K562 (cell line): ENCODE data around the gene HSPA6. TPM values are rescaled to one million over a fixed set of nuclear protein-coding genes. Genes with fewer than 3 reads are reported as not detected.

Experiments
- CBX2 ChIP-seq: fragments of 200-600 bp; sonication (generic); IDR thresholded peaks from one replicate; pipeline ENCODE4 v1.6.1; 2012; ENCODE audit warnings: mild to moderate bottlenecking, low read length, inconsistent platforms; ENCODE audit not compliant: insufficient read depth, poor library complexity, severe bottlenecking
- DPF2 ChIP-seq: fragments of 450-650 bp; IDR thresholded peaks from 2 replicates; pipeline ENCODE4 v1.6.1; 2016
- E2F4 ChIP-seq: sonication (generic); formaldehyde crosslinking; IDR thresholded peaks from 2 replicates; pipeline ENCODE4 v1.8.0; 2022; ENCODE audit warnings: mild to moderate bottlenecking, low read depth, missing genetic modification reagents
- FOXM1 ChIP-seq, 2 experiments: fragments of 450-650 bp in 1 of 2; sonication (generic) in 1 of 2; formaldehyde crosslinking in 1 of 2; IDR thresholded peaks; 2 replicates each; pipeline versions ENCODE4 v1.6.1 to v1.9.0; 2017 to 2022; ENCODE audit warnings: low read depth in 2 of 2, mild to moderate bottlenecking in 2 of 2, missing genetic modification reagents in 1 of 2, moderate library complexity in 1 of 2
- GATA2 ChIP-seq: sonication (generic); formaldehyde crosslinking; IDR thresholded peaks from 2 replicates; pipeline ENCODE4 v1.4.0; 2020; ENCODE audit warnings: mild to moderate bottlenecking, missing genetic modification reagents
- JUND ChIP-seq, 2 experiments: IDR thresholded peaks; 2 replicates in 1 of 2; 3 replicates in 1 of 2; pipeline ENCODE4 v1.6.1; 2011; ENCODE audit warnings: borderline replicate concordance in 2 of 2, low read depth in 2 of 2, low read length in 2 of 2, improper control_type of control experiment in 1 of 2, missing biosample characterization in 1 of 2, missing genetic modification characterization in 1 of 2, missing genetic modification reagents in 1 of 2
- MAFK ChIP-seq: IDR thresholded peaks from 2 replicates; pipeline ENCODE4 v1.6.1; 2011; ENCODE audit warnings: low read length, improper control_type of control experiment
- MYNN ChIP-seq, 2 experiments: sonication (generic); formaldehyde crosslinking in 1 of 2; IDR thresholded peaks; 2 replicates each; pipeline versions ENCODE4 v1.5.0 to v1.6.1; 2016 to 2020; ENCODE audit warnings: antibody characterized with exemption in 1 of 2, missing genetic modification reagents in 1 of 2
- PHTF2 ChIP-seq: fragments of 250-450 bp; sonication (Bioruptor Pico); IDR thresholded peaks from 2 replicates; pipeline ENCODE4 v1.5.0; 2021; ENCODE audit warnings: mild to moderate bottlenecking
- PURB ChIP-seq: sonication (generic); formaldehyde crosslinking; IDR thresholded peaks from 2 replicates; pipeline ENCODE4 v1.9.0; 2021; ENCODE audit warnings: low read depth, mild to moderate bottlenecking, missing genetic modification reagents
- RFX7 ChIP-seq: fragments of 250-450 bp; sonication (Bioruptor Pico); IDR thresholded peaks from 2 replicates; pipeline ENCODE4 v1.5.1; 2021; ENCODE audit warnings: mild to moderate bottlenecking
- TBP ChIP-seq: optimal IDR thresholded peaks from 2 replicates; pipeline ENCODE3; 2011; ENCODE audit warnings: low read depth, low read length, improper control_type of control experiment
- U2AF2 ChIP-seq: fragments of 200-400 bp; formaldehyde crosslinking; optimal IDR thresholded peaks from 2 replicates; pipeline ENCODE3; 2017; ENCODE audit warnings: low read depth, mild to moderate bottlenecking, low read length
- YBX1 ChIP-seq: fragments of 450-650 bp; IDR thresholded peaks from 2 replicates; pipeline ENCODE4 v1.7.1; 2016; ENCODE audit warnings: mild to moderate bottlenecking
- ZBTB17 ChIP-seq: fragments of 450-650 bp; formaldehyde crosslinking; IDR thresholded peaks from 2 replicates; pipeline ENCODE4 v1.4.0; 2020; ENCODE audit warnings: mild to moderate bottlenecking
- ZBTB40 ChIP-seq, 2 experiments: fragments of 450-650 bp in 1 of 2; sonication (generic) in 1 of 2; formaldehyde crosslinking in 1 of 2; IDR thresholded peaks; 2 replicates each; pipeline versions ENCODE4 v1.7.1 to v1.9.0; 2016 to 2022; ENCODE audit warnings: inconsistent platforms in 1 of 2, mild to moderate bottlenecking in 1 of 2, missing genetic modification reagents in 1 of 2
- ZFPM2 ChIP-seq: fragments of 250-450 bp; sonication (Bioruptor Pico); IDR thresholded peaks from 2 replicates; pipeline ENCODE4 v1.5.1; 2022; ENCODE audit warnings: mild to moderate bottlenecking
- ZKSCAN3 ChIP-seq: fragments of 250-450 bp; sonication (Bioruptor Pico); IDR thresholded peaks from 2 replicates; pipeline ENCODE4 v1.4.0; 2020
- ZNF695 ChIP-seq: fragments of 450-650 bp; formaldehyde crosslinking; IDR thresholded peaks from 2 replicates; pipeline ENCODE4 v1.4.0; 2020; ENCODE audit warnings: mild to moderate bottlenecking, moderate library complexity
- polyA plus RNA-seq, 8 experiments: library from polyadenylated mRNA; depleted of rRNA in 4 of 8; stranded (reverse) in 5 of 8; unstranded in 3 of 8; fragments of >200 nt; fragmentation: Nextera tagmentation in 2 of 8; fragmentation: Illumina TruSeq in 1 of 8; extraction: Ambion mirVana in 2 of 8; extraction: Trizol in 1 of 8; gene quantifications; 2 replicates each; pipeline versions ENCODE4 v1.2.1 to v1.2.3, GENCODE V29; 2011 to 2014; ENCODE audit warnings: inconsistent platforms in 1 of 8, missing spikeins in 1 of 8
- total RNA-seq, 7 experiments: library from RNA; depleted of rRNA in 6 of 7; stranded (reverse); fragments of >200 nt in 6 of 7; fragmentation: Illumina TruSeq in 2 of 7; extraction: Trizol in 2 of 7; gene quantifications; 2 replicates each; pipeline versions ENCODE4 v1.2.1 to v1.2.3, GENCODE V29; 2011 to 2021; ENCODE audit warnings: low replicate concordance in 1 of 7

The HSPA6 gene
- total and polyA plus RNA-seq, 9 of the 15 experiments (the other 6 are each of a cell fraction or from before 2014, with no cell fraction given), result 0.15 to 10.0 (median 2.4) TPM

GRCh38 chr1:161531986-161532643 is 7.8 kb downstream of the HSPA6 start (continued):
- TF ChIP-seq ZBTB40 (IDR thresholded peaks at IDR 0.05) (peak; percentile 61; the same call in 1 of the 2 replicates), ZBTB40 (CRISPR knock-in tag; IDR thresholded peaks at IDR 0.05) (no peak), PHTF2 (CRISPR knock-in tag) (no peak), DPF2 (no peak), ZFPM2 (no peak), E2F4 (no peak), TBP (peak; percentile 98), YBX1 (no peak), CBX2 (no peak), JUND (IDR thresholded peaks at IDR 0.05; ENCODE audit: borderline replicate concordance, low read depth, low read length) (no peak), JUND (tag; IDR thresholded peaks at IDR 0.05; ENCODE audit: borderline replicate concordance, low read depth, low read length) (no peak), ZBTB17 (CRISPR knock-in tag) (no peak), ZNF695 (CRISPR knock-in tag) (no peak), GATA2 (CRISPR knock-in tag) (no peak), RFX7 (CRISPR knock-in tag) (no peak), MAFK (no peak), FOXM1 (IDR thresholded peaks at IDR 0.05; ENCODE audit: low read depth) (no peak), FOXM1 (CRISPR knock-in tag; IDR thresholded peaks at IDR 0.05; ENCODE audit: low read depth) (no peak), U2AF2 (no peak), PURB (CRISPR knock-in tag) (no peak), ZKSCAN3 (CRISPR knock-in tag) (no peak), MYNN (IDR thresholded peaks at IDR 0.05) (no peak), MYNN (CRISPR knock-in tag; IDR thresholded peaks at IDR 0.05) (no peak)
